IMR-90 (cell line): ENCODE results near the gene RNF144A. TPM values are rescaled to one million over a fixed set of nuclear protein-coding genes. Genes with fewer than 3 reads are reported as not detected.

ENCODE experiments used
- ATAC-seq: fragments of 200-7000 bp; cut with Tn5 transposase; 2 replicates; pipeline ENCODE4 v1.9.1; 2020; ENCODE audit warnings: low read depth, mild to moderate bottlenecking, moderate library complexity
- BruUV-seq: library from RNA; stranded (reverse); fragments of 400-500 nt; replicated peaks from 2 replicates; lab custom pipeline; 2021; lab: Mats Ljungman, UMichigan
- CTCF ChIA-PET: fragments of 300-600 bp; formaldehyde crosslinking; extraction: SDS; loops from one replicate; lab custom pipeline; 2021; ENCODE audit warnings: antibody characterized with exemption; lab: Yijun Ruan, JAX
- POLR2A ChIA-PET: fragments of 300-600 bp; sonication (Branson Sonifier 250); formaldehyde crosslinking; loops from one replicate; lab custom pipeline; 2022; ENCODE audit warnings: antibody characterized with exemption; ENCODE audit not compliant: unreplicated experiment; lab: Charles Lee
- DNase-seq: peaks from one replicate; pipeline ENCODE4 v3.0.0; 2013
- H2AFZ ChIP-seq: replicated peaks from 2 replicates; pipeline ENCODE3; 2013; ENCODE audit warnings: low read length, mild to moderate bottlenecking; ENCODE audit not compliant: poor library complexity
- H2AK5ac ChIP-seq: 2 replicates; pipeline ENCODE4 v1.6.1; 2013; ENCODE audit warnings: low read depth, low read length, inconsistent platforms
- H2AK9ac ChIP-seq: replicated peaks from 2 replicates; pipeline ENCODE3; 2013; ENCODE audit warnings: mild to moderate bottlenecking, low read depth, low read length, moderate library complexity; ENCODE audit not compliant: poor library complexity
- H2BK120ac ChIP-seq: 2 replicates; pipeline ENCODE4 v1.6.1; 2013; ENCODE audit warnings: low read depth, low read length, inconsistent platforms
- H2BK15ac ChIP-seq: 3 replicates; pipeline ENCODE4 v1.6.1; 2013; ENCODE audit warnings: low read depth, low read length, inconsistent platforms
- H2BK20ac ChIP-seq: 2 replicates; pipeline ENCODE4 v1.6.1; 2013; ENCODE audit warnings: low read depth, mild to moderate bottlenecking, inconsistent platforms, low read length, moderate library complexity
- H2BK5ac ChIP-seq: 2 replicates; pipeline ENCODE4 v1.6.1; 2013; ENCODE audit warnings: mild to moderate bottlenecking, low read depth, low read length, inconsistent platforms; ENCODE audit not compliant: poor library complexity, severe bottlenecking
- H3K14ac ChIP-seq: replicated peaks from 2 replicates; pipeline ENCODE4 v1.6.1; 2013; ENCODE audit warnings: low read depth, low read length, inconsistent platforms
- H3K18ac ChIP-seq: 2 replicates; pipeline ENCODE4 v1.6.1; 2013; ENCODE audit warnings: low read depth, low read length, control low read depth
- H3K23ac ChIP-seq: 2 replicates; pipeline ENCODE4 v1.6.1; 2013; ENCODE audit warnings: low read depth, low read length, inconsistent platforms
- H3K27ac ChIP-seq: 2 replicates; pipeline ENCODE4 v1.5.1; 2013; ENCODE audit warnings: mild to moderate bottlenecking, control low read depth, low read length; ENCODE audit not compliant: insufficient read depth
- H3K27me3 ChIP-seq: 2 replicates; pipeline ENCODE4 v1.6.1; 2013; ENCODE audit warnings: low read length; ENCODE audit not compliant: control insufficient read depth, insufficient read depth
- H3K36me3 ChIP-seq: 2 replicates; pipeline ENCODE4 v1.6.1; 2013; ENCODE audit warnings: low read length, mixed read lengths; ENCODE audit not compliant: control insufficient read depth, insufficient read depth
- H3K4ac ChIP-seq: 2 replicates; pipeline ENCODE4 v1.6.1; 2013; ENCODE audit warnings: low read depth, low read length, inconsistent platforms
- H3K4me1 ChIP-seq: 2 replicates; pipeline ENCODE4 v1.6.1; 2013; ENCODE audit warnings: low read length, mixed read lengths; ENCODE audit not compliant: control insufficient read depth, insufficient read depth
- H3K4me2 ChIP-seq: 2 replicates; pipeline ENCODE4 v1.6.1; 2013; ENCODE audit warnings: low read depth, mild to moderate bottlenecking, control low read depth, low read length, moderate library complexity
- H3K4me3 ChIP-seq: 2 replicates; pipeline ENCODE4 v1.5.1; 2013; ENCODE audit warnings: low read depth, mild to moderate bottlenecking, control low read depth, low read length, moderate library complexity; ENCODE audit not compliant: insufficient read depth
- H3K56ac ChIP-seq: 2 replicates; pipeline ENCODE4 v1.6.1; 2013; ENCODE audit warnings: low read length, inconsistent platforms; ENCODE audit not compliant: insufficient read depth; ENCODE audit errors: extremely low read depth
- H3K79me1 ChIP-seq, 2 experiments: 2 replicates each; pipeline ENCODE4 v1.6.1; 2013; ENCODE audit warnings: low read length in 2 of 2, inconsistent platforms in 1 of 2, low read depth in 1 of 2
- H3K9ac ChIP-seq: 2 replicates; pipeline ENCODE4 v1.6.1; 2013; ENCODE audit warnings: low read depth, low read length, control low read depth
- H3K9me1 ChIP-seq: 2 replicates; pipeline ENCODE4 v1.6.1; 2013; ENCODE audit warnings: low read length, inconsistent platforms; ENCODE audit not compliant: insufficient read depth
- H3K9me3 ChIP-seq: 2 replicates; pipeline ENCODE4 v1.6.1; 2013; ENCODE audit warnings: low read length; ENCODE audit not compliant: control insufficient read depth, insufficient read depth
- H4K20me1 ChIP-seq: 2 replicates; pipeline ENCODE4 v1.6.1; 2013; ENCODE audit warnings: low read length, inconsistent platforms; ENCODE audit not compliant: insufficient read depth
- H4K5ac ChIP-seq: 2 replicates; pipeline ENCODE4 v1.6.1; 2013; ENCODE audit warnings: mild to moderate bottlenecking, low read depth, low read length, control low read depth
- H4K8ac ChIP-seq, 2 experiments: 2 replicates each; pipeline ENCODE4 v1.6.1; 2013; ENCODE audit warnings: low read depth in 2 of 2, low read length in 2 of 2, control low read depth in 1 of 2, inconsistent platforms in 1 of 2
- H4K91ac ChIP-seq: 2 replicates; pipeline ENCODE4 v1.6.1; 2013; ENCODE audit warnings: low read depth, low read length, inconsistent platforms; ENCODE audit not compliant: insufficient read depth
- BHLHE40 ChIP-seq: fragments of 150-350 bp; IDR thresholded peaks from 2 replicates; pipeline ENCODE4 v1.6.1; 2016; ENCODE audit warnings: mild to moderate bottlenecking, low read depth, low read length
- CEBPB ChIP-seq: IDR thresholded peaks from 2 replicates; pipeline ENCODE4 v1.6.1; 2012; ENCODE audit warnings: low read depth, low read length, improper control_type of control experiment
- MAZ ChIP-seq: IDR thresholded peaks from 2 replicates; pipeline ENCODE4 v1.6.1; 2012; ENCODE audit warnings: low read depth, mild to moderate bottlenecking, low read length, improper control_type of control experiment, moderate library complexity, borderline replicate concordance
- MXI1 ChIP-seq: IDR thresholded peaks from 2 replicates; pipeline ENCODE4 v1.6.1; 2012; ENCODE audit warnings: low read depth, mild to moderate bottlenecking, low read length, moderate library complexity, borderline replicate concordance
- POLR2A ChIP-seq: IDR thresholded peaks from 2 replicates; pipeline ENCODE4 v1.6.1; 2012; ENCODE audit warnings: mild to moderate bottlenecking, low read depth, low read length
- RFX5 ChIP-seq: IDR thresholded peaks from 2 replicates; pipeline ENCODE4 v1.8.0; 2012; ENCODE audit warnings: low read depth, mild to moderate bottlenecking, low read length, moderate library complexity
- WGBS, 2 experiments: methylation state at CpG; one replicate each; pipeline versions ENCODE4 v1.1.5 to v1.1.7; 2013; ENCODE audit warnings: missing lambda C conversion rate in 2 of 2; ENCODE audit not compliant: insufficient read length in 1 of 2; ENCODE audit errors: extremely low coverage in 2 of 2; 5-methylcytosine and 5-hydroxymethylcytosine counted together
- dilution Hi-C: fragments of 300-500 bp; cut with HindIII; formaldehyde crosslinking; loops from one replicate; pipeline ENCODE4 v1.14.3; 2018; ENCODE audit warnings: low sequenced_read_pairs; ENCODE audit not compliant: unreplicated experiment
- in situ Hi-C: fragments of 300-500 bp; cut with MboI; formaldehyde crosslinking; loops from 3 replicates; pipeline ENCODE4 v1.14.3; 2019; ENCODE audit warnings: low sequenced_read_pairs, inconsistent platforms, mixed read lengths
- intact Hi-C: fragments of 100-400 bp; cut with micrococcal nuclease; formaldehyde crosslinking; loops from 2 replicates; pipeline ENCODE4 v1.10.0; 2022
- polyA plus RNA-seq, 3 experiments: library from polyadenylated mRNA; depleted of rRNA; stranded (reverse); fragments of >200 nt; gene quantifications; 2 replicates each; pipeline ENCODE4 v1.2.3, GENCODE V29; 2012; ENCODE audit warnings: low replicate concordance in 1 of 3
- total RNA-seq: library from RNA; depleted of rRNA; stranded (reverse); fragments of >200 nt; gene quantifications from 2 replicates; pipeline ENCODE4 v1.2.3, GENCODE V29; 2012
- TF ChIP-seq, protein P1 (sequence below): fragments of 150-350 bp; IDR thresholded peaks from 2 replicates; pipeline ENCODE4 v1.6.1; 2016; ENCODE audit warnings: low read depth, mild to moderate bottlenecking, low read length, moderate library complexity, borderline replicate concordance

The RNF144A gene
- total and polyA plus RNA-seq, 2 of the 4 experiments (the other 2 are of a cell fraction): 0.18 to 0.26 TPM

DNA sequence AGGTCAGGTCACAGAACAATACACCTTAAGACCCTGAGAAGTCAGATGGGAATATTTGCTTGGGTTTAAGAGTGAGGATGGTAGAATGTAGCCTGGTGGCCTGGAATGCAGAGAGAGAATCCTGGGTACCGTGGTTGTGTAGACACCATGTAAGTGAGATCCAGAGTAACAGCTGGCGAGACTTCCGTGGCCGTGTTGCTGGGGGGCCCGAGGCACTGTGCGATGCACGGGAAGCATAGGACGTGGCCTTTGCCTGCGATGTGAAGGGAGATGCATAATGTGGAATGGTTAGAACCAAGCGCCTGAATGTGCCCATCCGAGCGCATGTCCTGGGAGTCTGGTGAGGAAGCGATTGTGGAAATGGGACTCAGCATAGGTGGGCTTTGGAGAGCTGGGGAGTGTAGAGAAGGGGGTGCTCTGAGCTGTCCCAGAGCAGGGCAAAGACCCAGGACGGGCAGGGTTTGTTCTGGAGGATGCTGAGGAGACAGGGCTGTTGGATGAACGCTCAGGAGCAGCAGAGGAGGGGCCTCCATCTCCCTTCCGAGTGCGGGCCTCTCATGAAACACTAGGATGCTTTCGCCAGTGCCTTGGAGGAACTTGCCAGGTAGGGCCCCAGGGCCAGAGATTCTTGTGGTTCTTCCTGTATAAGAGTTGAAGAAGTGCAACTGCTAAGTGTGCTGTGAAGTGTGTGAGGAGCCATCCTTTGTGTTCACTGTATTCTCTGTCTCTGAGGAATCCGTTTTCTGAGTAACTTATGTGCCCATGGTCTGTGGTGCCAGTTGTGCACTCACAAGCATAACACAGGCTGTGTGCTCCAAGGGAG is 7.1 kb downstream of the RNF144A start:
- H4K91ac ChIP-seq: no peak overlapping the region
- no peaks in the 10 kb centered on the region for H3K4me1 ChIP-seq
- H3K23ac ChIP-seq: no peak overlapping the region
- 92% methylated on average over 11 of the region's 19 CpGs; no CpG with 5 or more reads in 1 of the 2 experiments for WGBS, 2 experiments
- no peak overlapping the region for H2BK5ac ChIP-seq
- H3K27ac ChIP-seq: no peak overlapping the region
- no TSS peak for BruUV-seq
- no peak overlapping the region for H3K18ac ChIP-seq
- ChIA-PET POLR2A (no interaction called here), CTCF (no interaction called here)
- no peaks in the 10 kb centered on the region for H3K36me3 ChIP-seq
- no peak overlapping the region for H3K4me2 ChIP-seq
- DNase-seq: no peak
- H3K4me3 ChIP-seq: no peak overlapping the region
- H3K9me1 ChIP-seq: no peaks in the 10 kb centered on the region
- H2AK5ac ChIP-seq: no peak overlapping the region
- in situ Hi-C loops (no loop called here), dilution Hi-C loops (no loop called here), intact Hi-C loops (no loop called here)
- no peak overlapping the region for H3K56ac ChIP-seq
- no peak overlapping the region for H2BK120ac ChIP-seq
- no peaks in the 10 kb centered on the region for H3K9me3 ChIP-seq
- H4K20me1 ChIP-seq: no peaks in the 10 kb centered on the region
- TF ChIP-seq POLR2A (no peak), MXI1 (no peak), RFX5 (no peak), CEBPB (no peak), MAZ (no peak), BHLHE40 (no peak)
- TF ChIP-seq, protein P1, sequence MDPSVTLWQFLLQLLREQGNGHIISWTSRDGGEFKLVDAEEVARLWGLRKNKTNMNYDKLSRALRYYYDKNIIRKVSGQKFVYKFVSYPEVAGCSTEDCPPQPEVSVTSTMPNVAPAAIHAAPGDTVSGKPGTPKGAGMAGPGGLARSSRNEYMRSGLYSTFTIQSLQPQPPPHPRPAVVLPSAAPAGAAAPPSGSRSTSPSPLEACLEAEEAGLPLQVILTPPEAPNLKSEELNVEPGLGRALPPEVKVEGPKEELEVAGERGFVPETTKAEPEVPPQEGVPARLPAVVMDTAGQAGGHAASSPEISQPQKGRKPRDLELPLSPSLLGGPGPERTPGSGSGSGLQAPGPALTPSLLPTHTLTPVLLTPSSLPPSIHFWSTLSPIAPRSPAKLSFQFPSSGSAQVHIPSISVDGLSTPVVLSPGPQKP: no peak
- H3K9ac ChIP-seq: no peak overlapping the region
- no peak overlapping the region for H3K14ac ChIP-seq
- no peak overlapping the region for H4K8ac ChIP-seq
- H2BK20ac ChIP-seq: no peak overlapping the region
- no peak overlapping the region for H2BK15ac ChIP-seq
- H3K27me3 ChIP-seq: peaks cover 2% of the 10 kb centered on the region; the same call in 1 of the 2 replicates
- no peaks in the 10 kb centered on the region for H3K79me1 ChIP-seq
- no peak overlapping the region for H4K5ac ChIP-seq
- no peak overlapping the region for H3K4ac ChIP-seq
- H2AFZ ChIP-seq: no peak overlapping the region
- H2AK9ac ChIP-seq: no peak overlapping the region
- ATAC-seq: no peak
